Activated CD4-positive, alpha-beta T cell treated with anti-CD3 and anti-CD28 coated beads, Interleukin-2, amount 10 ng/mL, durations not matched to agents 24 days and 14 days (primary cell): ENCODE results near the gene FGFR3. TPM values are rescaled to one million over a fixed set of nuclear protein-coding genes. Genes with fewer than 3 reads are reported as not detected.
"Not testable (repeated sequence)": the region's sequence is repeated elsewhere in the genome, so short reads cannot be mapped to it uniquely, and the experiment has no call there.

Source experiments
- DNase-seq: peaks from one replicate; pipeline ENCODE4 v3.0.0; 2022
- H3K27ac Mint-ChIP-seq: one replicate; pipeline ENCODE4 v1.8.0; 2022; ENCODE audit warnings: mild to moderate bottlenecking, mixed read lengths
- H3K27me3 Mint-ChIP-seq: one replicate; pipeline ENCODE4 v1.8.0; 2022; ENCODE audit warnings: mixed read lengths
- H3K36me3 Mint-ChIP-seq: one replicate; pipeline ENCODE4 v1.8.0; 2022; ENCODE audit warnings: low read depth, mild to moderate bottlenecking, mixed read lengths
- H3K4me1 Mint-ChIP-seq: one replicate; pipeline ENCODE4 v1.8.0; 2021; ENCODE audit warnings: mixed read lengths
- H3K4me3 Mint-ChIP-seq: one replicate; pipeline ENCODE4 v1.8.0; 2022; ENCODE audit warnings: mild to moderate bottlenecking, moderate library complexity, mixed read lengths
- H3K9me3 Mint-ChIP-seq: one replicate; pipeline ENCODE4 v1.8.0; 2021; ENCODE audit warnings: mixed read lengths
- intact Hi-C: fragments of 100-400 bp; cut with micrococcal nuclease; formaldehyde crosslinking; loops from one replicate; pipeline ENCODE4 v1.15.1; 2023
- total RNA-seq: library from RNA; stranded (reverse); gene quantifications from 2 replicates; pipeline ENCODE4 v1.2.3, GENCODE V29; 2022

FGFR3 gene
- total RNA-seq, 1 donor from 2014 or later = 0.30 TPM

DNA sequence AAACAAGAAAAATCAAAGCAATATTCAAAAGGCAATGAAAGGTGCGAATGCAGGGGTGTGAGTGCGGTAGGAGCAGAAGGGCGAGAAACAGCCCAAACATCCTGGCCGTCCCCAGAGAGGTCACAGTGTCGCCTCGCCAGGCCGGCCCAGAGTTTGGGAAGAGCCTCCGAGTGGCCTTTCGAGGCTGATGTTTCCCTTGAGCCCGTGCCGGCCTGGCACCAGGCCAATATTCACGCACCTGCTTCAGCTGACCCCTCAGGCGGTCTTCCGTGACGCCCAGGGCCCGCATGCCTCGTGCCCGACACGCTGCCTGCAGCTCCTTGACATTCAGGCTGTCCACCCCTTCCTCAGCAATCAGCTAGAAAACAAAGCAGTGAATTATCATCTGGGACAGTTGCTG is 32.2 kb downstream of the FGFR3 start:
- intact Hi-C loops = no loop called here
- no peak overlapping the region for H3K27ac Mint-ChIP-seq
- H3K36me3 Mint-ChIP-seq = peaks cover 38% of the 10 kb centered on the region
- no peak overlapping the region for H3K4me3 Mint-ChIP-seq
- H3K9me3 Mint-ChIP-seq = no peaks in the 10 kb centered on the region
- H3K4me1 Mint-ChIP-seq = no peaks in the 10 kb centered on the region
- no peak for DNase-seq
- no peaks in the 10 kb centered on the region for H3K27me3 Mint-ChIP-seq

DNA sequence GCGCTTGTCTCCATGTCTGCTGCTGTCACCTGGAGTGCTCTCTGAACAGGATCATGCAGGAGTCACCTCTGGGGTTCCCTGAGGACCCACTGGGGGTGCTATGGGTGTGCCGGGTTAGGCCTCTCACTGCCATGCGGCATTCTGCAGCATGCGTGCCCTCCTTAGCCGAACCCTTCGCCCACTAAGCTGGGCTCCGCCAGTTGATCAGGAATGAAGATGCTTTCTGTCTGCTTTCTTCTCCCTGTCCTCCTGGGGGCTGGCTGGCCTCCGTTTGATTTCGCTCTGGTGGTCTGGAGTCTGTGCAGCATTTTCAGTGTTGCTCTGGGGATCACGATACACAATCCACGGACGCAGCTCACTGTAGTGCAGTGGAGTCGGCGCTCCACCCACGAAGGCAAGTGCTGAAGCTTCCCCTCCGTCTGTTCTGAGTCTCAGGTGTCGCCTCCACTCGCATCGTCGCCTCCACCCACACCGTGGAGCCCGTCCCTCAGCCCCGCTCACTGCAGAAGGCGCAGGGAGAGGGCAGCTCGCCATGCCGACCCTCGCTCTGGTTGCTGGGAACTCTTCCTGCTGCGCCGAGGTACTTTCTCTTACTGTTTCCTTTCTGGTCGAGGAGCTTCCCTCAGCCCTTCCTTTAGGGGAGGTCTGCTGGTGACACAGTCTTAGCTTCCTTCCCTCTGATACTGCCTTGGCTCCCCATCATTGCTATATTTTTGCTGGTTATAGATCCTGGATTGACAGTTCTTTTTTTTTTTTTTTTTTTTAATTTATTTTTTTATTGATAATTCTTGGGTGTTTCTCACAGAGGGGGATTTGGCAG is 33.6 kb downstream of the FGFR3 start:
- Mint-ChIP-seq H3K36me3 (peaks cover 47% of the 10 kb centered on the region), H3K9me3 (no peaks in the 10 kb centered on the region), H3K27me3 (no peaks in the 10 kb centered on the region), H3K4me1 (peaks cover 4% of the 10 kb centered on the region), H3K27ac (no peak overlapping the region), H3K4me3 (no peak overlapping the region)
- intact Hi-C loops = no loop called here
- DNase-seq = no peak

DNA sequence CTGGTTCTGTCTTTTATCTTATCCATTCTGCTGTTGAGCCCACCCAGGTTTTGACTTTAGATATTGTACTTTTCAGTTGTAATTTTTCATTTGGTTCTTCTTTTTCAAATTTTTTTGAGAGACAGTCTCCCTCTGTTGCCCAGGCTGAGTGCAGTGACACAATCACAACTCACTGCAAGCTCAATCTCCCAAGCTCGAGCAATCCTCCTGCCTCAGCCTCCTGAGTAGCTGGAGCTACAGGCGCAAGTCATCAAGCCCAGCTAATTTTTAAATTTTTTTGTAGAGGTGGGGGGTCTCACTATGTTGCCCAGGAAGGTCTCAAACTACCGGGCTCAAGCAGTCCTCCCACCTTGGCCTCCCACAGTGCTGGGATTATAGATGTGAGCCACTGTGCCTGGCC is 37.1 kb downstream of the FGFR3 start:
- Mint-ChIP-seq H3K36me3 (peaks cover 40% of the 10 kb centered on the region), H3K9me3 (no peaks in the 10 kb centered on the region), H3K4me1 (peaks cover 12% of the 10 kb centered on the region), H3K4me3 (no peak overlapping the region), H3K27me3 (no peaks in the 10 kb centered on the region), H3K27ac (no peak overlapping the region)
- intact Hi-C loops = no loop called here
- DNase-seq = no peak

DNA sequence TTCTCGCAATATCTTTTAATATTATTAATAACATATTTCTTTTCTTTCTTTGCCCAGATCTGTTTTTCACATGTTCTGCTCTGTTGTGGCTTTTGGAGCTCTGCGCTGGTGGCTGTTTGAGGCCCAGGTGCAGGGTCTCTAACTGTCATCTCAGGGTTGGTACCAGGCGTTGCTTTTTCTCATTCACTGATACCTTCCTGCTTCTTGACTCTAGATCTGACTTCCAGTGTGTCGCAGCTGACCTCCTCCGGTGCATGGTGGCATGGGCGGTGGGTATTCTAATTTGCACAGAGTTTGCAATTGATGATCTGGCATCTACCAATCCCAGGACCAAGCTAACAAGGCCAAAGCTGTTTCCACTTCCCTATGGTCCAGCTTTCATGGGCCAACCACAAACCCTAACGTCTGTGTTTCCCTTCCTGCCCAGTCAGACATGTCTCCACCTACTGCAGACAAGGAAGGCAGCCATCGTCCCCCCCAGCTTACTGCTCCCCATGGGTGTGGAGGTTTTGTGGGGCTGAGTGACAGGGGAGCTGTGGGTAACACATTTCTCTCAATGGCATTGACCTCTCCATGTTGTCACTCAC is 37.6 kb downstream of the FGFR3 start:
- Mint-ChIP-seq H3K36me3 (peaks cover 42% of the 10 kb centered on the region), H3K9me3 (no peaks in the 10 kb centered on the region), H3K4me3 (no peak overlapping the region), H3K27me3 (no peaks in the 10 kb centered on the region), H3K27ac (no peak overlapping the region), H3K4me1 (peaks cover 12% of the 10 kb centered on the region)
- intact Hi-C loops = no loop called here
- DNase-seq = no peak

DNA sequence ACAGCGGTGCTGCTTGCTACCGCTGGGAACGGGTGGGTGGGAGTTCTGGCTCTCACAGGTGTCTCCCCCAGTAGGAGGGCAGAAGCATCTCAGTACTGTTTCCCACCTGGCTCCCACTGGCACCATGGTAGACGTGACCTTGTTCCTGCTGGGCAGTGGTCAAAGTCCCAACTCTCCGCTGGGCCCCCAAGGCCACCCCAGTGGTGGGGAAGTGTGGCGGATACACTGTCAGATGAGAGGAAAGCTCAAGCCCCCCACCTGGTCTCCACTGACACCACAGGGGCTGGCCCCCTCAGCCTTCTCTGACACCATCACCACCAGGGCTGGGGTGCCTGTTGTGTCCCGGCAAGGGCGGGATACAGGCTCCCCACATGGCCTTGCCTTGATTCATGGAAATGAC is 38.2 kb downstream of the FGFR3 start:
- Mint-ChIP-seq H3K27ac (no peak overlapping the region), H3K36me3 (peaks cover 39% of the 10 kb centered on the region), H3K27me3 (no peaks in the 10 kb centered on the region), H3K9me3 (no peaks in the 10 kb centered on the region), H3K4me3 (no peak overlapping the region), H3K4me1 (peaks cover 12% of the 10 kb centered on the region)
- intact Hi-C loops = no loop called here
- DNase-seq = no peak

DNA sequence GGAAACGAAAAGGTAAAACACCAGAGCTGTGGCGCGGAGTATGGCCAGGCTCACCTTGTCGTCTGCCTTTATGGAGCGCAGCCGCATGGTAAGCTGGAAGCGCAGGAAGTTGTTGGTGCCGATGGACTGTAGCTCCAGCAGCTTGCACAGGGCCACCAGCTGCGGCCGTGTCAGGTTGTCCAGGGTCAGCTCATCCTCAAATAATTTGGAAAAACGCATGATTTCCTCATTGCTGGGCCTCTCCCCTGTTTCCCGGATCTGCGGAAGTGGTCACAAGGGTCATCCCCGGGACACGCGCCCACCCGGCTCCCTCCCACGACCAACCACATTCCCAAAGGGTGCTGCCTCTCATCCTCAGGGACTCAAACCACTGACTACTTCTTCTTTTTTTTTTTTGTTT is 39.6 kb downstream of the FGFR3 start:
- no peaks in the 10 kb centered on the region for H3K27me3 Mint-ChIP-seq
- DNase-seq = no peak
- peaks cover 12% of the 10 kb centered on the region for H3K4me1 Mint-ChIP-seq
- H3K4me3 Mint-ChIP-seq = no peak overlapping the region
- H3K36me3 Mint-ChIP-seq = peaks cover 41% of the 10 kb centered on the region
- no peak overlapping the region for H3K27ac Mint-ChIP-seq
- intact Hi-C loops = no loop called here
- H3K9me3 Mint-ChIP-seq = no peaks in the 10 kb centered on the region

DNA sequence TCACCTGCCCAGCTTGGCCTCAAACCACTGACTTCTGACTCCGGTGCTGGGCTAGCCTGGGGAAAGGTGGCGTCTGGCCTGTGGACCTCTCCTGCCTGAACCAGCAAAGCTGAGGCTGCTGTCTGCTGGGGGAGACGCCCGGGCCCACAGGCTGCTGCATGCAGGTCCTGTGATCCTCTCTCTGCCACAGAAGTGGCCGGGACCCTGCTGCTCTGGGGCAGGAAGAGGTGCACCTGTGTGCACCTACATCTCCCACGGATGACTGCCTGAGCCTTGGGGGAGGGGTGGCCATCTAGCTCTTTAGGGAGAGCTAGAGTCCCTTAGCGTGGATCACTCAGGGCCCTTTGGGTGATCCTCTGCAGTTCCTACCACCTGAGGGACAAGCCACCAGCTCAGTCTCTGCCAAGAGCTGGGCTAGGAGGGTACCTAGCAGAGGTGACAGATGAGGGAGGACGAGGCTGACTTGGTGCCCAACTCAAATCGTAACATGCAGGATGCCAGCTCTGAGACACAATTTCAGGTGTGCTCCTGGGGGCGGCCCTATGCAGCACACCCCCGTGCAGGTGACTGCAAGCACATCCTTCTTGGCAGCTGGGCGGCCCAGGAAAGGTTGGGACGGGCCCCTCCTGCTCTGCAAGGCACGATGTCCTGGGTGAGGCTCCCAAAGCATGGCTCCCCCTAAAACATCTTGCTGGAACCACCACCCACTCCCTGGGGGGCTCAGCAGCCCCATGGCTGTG is 40.4 kb downstream of the FGFR3 start:
- Mint-ChIP-seq H3K9me3 (no peaks in the 10 kb centered on the region), H3K36me3 (peaks cover 42% of the 10 kb centered on the region), H3K4me1 (peaks cover 12% of the 10 kb centered on the region), H3K27ac (no peak overlapping the region), H3K4me3 (no peak overlapping the region), H3K27me3 (no peaks in the 10 kb centered on the region)
- DNase-seq = no peak
- intact Hi-C loops = no loop called here

DNA sequence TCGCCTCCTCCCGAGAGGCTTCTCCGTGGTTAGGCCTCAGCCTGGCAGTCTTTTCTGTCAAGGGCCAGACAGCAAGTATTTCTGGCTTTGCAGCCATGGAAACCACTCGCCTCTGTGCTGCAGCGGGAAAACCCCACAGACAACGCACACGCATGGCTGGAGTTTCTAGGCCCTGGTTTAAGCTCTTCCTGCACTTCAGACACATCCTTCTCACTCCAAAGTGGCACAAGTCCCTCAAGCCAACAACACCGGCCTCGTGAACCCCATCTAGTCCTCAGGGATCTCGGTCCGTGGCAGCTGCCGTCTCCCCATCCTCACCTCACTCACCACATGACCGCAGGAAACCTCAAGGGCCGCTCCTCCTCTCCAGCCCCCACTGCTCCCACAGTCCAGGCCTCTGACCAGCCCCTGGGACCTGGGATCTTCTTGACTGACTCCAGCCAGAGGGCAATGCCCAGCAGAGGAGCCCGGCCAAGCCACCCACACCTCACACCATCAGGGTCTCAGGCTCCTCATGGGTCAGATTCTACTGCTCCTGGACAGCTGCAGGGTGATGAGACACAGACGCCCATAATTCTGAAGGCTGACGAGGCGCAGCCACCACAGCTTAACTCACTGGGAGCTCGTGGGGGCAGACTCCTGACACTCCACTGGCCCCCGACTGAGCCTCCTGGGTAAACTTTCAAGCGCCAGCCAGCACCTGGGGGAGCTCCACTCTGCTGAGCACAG is 41.1 kb downstream of the FGFR3 start:
- H3K36me3 Mint-ChIP-seq = peaks cover 46% of the 10 kb centered on the region
- peak overlapping the region; percentile 80 for H3K27ac Mint-ChIP-seq
- no peaks in the 10 kb centered on the region for H3K27me3 Mint-ChIP-seq
- intact Hi-C loops = no loop called here
- no peak overlapping the region for H3K4me3 Mint-ChIP-seq
- H3K4me1 Mint-ChIP-seq = peaks cover 15% of the 10 kb centered on the region
- no peak for DNase-seq
- no peaks in the 10 kb centered on the region for H3K9me3 Mint-ChIP-seq

DNA sequence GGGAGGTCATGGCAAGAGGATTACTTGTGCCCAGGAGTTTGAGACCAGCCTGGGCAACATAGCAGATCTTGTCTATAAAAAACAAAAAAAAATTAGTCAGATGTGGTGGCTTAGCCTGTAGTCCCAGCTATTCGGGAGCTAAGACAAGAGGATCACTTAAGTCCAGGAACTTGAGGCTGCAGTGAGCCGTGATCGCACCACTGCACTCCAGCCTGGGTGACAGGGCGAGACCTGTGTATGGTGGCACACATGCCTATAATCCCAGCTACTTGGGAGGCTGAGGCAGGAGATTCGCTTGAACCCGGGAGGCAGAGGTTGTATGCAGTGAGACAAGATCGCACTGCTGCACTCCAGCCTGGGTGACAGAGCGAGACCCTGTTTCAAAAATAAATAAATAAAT is 42.7 kb downstream of the FGFR3 start:
- Mint-ChIP-seq H3K36me3 (peaks cover 40% of the 10 kb centered on the region), H3K4me1 (peaks cover 14% of the 10 kb centered on the region)
- intact Hi-C loops = not testable (repeated sequence)

DNA sequence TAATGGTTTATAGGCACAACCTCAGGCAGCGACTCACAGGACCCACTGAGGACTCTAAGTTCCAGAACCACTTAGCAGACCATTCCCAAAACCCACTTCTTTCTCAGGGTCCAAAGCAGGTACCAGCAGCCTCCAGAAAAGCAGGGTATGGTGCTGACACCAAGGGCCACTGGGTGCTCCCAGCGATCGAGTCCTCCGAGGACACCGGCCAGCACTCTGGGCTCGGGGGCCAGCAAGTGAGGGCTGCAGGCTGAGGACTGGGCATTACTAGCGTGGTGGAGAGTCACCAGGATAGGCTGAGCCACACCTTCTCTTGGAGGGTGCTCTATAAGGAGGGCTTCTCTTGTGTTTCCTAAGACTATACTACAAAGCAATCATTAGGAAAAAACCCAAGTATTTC is 43.6 kb downstream of the FGFR3 start:
- H3K4me1 Mint-ChIP-seq = peaks cover 12% of the 10 kb centered on the region
- H3K27me3 Mint-ChIP-seq = no peaks in the 10 kb centered on the region
- H3K27ac Mint-ChIP-seq = no peak overlapping the region
- no peak for DNase-seq
- no peak overlapping the region for H3K4me3 Mint-ChIP-seq
- intact Hi-C loops = no loop called here
- no peaks in the 10 kb centered on the region for H3K9me3 Mint-ChIP-seq
- H3K36me3 Mint-ChIP-seq = peaks cover 42% of the 10 kb centered on the region

More for the DNA sequence above, 42.7 kb downstream of the FGFR3 start:
- H3K9me3 Mint-ChIP-seq, DNase-seq, H3K27me3 Mint-ChIP-seq, H3K27ac Mint-ChIP-seq, H3K4me3 Mint-ChIP-seq: not testable (repeated sequence)

DNA sequence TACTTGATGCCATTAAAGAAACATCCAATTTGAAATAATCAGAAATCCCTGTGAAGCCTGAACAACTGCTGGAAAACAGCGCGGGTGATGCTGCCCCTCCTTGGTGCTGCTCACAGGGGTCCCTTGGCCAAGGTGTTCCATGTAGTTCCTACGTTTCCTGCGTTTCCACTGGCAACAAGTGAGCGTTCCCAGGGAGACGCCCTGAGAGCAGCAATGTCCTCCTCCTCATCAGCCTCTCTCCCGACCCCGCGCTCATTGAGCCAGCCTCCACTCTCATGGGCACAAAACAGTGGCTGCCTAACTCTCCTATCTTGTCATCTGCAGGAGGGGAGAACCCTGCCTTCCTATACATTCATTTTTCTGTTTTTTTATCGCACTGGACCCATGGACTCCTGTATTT is 44.0 kb downstream of the FGFR3 start:
- Mint-ChIP-seq H3K36me3 (peaks cover 39% of the 10 kb centered on the region), H3K9me3 (no peaks in the 10 kb centered on the region), H3K27ac (no peak overlapping the region), H3K4me1 (peaks cover 12% of the 10 kb centered on the region), H3K4me3 (no peak overlapping the region), H3K27me3 (no peaks in the 10 kb centered on the region)
- intact Hi-C loops = no loop called here
- DNase-seq = no peak

DNA sequence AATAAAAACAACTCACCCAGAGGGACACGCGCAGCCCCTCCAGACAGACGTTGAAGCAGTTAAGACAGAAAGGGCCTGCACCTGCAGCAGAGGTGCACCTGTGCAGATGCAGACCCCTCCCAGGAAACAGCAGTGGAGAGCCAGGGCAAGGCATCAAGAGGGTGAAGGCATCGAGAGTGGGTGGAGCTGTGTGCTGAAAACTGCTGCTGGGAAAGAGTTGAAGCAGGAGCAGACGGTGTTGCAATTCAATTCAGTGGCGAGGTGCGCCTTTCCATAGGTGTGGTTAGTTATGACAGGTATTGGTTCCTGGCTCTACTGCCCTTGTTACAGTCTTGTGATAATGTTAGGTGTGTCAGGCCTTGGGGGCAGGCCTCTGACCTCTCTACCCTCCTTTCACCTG is 46.2 kb downstream of the FGFR3 start:
- H3K9me3 Mint-ChIP-seq = no peaks in the 10 kb centered on the region
- H3K4me3 Mint-ChIP-seq = no peak overlapping the region
- H3K27ac Mint-ChIP-seq = no peak overlapping the region
- intact Hi-C loops = no loop called here
- H3K27me3 Mint-ChIP-seq = no peaks in the 10 kb centered on the region
- H3K36me3 Mint-ChIP-seq = peaks cover 42% of the 10 kb centered on the region
- DNase-seq = no peak
- peaks cover 7% of the 10 kb centered on the region for H3K4me1 Mint-ChIP-seq

DNA sequence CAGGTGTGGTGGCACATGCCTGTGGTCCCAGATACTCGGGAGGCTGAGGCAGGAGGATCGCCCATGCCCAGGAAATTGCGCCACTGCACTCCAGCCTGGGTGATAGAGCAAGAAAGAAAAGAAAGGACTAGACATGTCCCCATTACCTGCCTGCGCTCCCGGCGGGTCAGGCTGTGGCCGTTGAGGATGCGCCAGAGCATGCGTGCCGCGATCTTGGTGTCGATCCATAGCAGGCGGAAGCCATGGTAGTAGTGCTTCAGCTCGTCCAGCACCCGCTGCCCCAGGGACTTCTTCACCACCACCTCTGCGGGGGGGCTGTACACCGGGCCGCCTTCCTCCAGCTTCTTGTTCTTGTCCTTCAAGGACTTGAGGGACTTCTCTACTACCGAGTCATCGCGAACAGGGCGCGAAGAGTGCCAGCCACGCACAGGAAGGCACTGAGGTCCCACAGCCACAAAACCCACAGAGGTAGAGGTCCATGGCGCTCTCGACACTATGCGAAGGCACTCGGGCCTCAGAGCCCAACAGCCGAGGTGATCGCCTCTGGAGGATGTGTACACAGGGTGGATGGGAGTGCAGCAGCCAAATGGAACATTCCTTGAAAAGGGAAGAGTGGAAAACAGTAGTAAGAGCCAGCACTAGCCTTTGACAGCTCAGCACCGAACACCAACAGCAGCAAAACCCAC is 48.3 kb downstream of the FGFR3 start:
- H3K9me3 Mint-ChIP-seq = no peaks in the 10 kb centered on the region
- H3K27me3 Mint-ChIP-seq = no peaks in the 10 kb centered on the region
- H3K4me1 Mint-ChIP-seq = peaks cover 4% of the 10 kb centered on the region
- H3K27ac Mint-ChIP-seq = no peak overlapping the region
- no peak for DNase-seq
- H3K36me3 Mint-ChIP-seq = peaks cover 38% of the 10 kb centered on the region
- no peak overlapping the region for H3K4me3 Mint-ChIP-seq
- intact Hi-C loops = no loop called here
